ENCODE results near the gene NAV1.
A peak's percentile ranks its signal among the peaks of the same experiment; 100 is the strongest.

Gene NAV1

GRCh38 chr1:201511941-201512539, 26.9 kb upstream of the NAV1 start:
- Histone ChIP-seq H4K20me1 (ENCODE audit: insufficient read depth, low read length) (no peaks in the 10 kb centered on the region), H3K4me2 (ENCODE audit: low read depth, low read length) (peak overlapping the region; percentile 83), H3K79me2 (ENCODE audit: low read length) (no peaks in the 10 kb centered on the region), H3K36me3 (replicated peaks; ENCODE audit: insufficient read depth, low read length) (no peaks in the 10 kb centered on the region), H3K9me3 (replicated peaks; ENCODE audit: insufficient read depth, low read length) (no peaks in the 10 kb centered on the region), H3K9ac (ENCODE audit: low read length) (peak overlapping the region; percentile 32; the same call in 1 of the 2 replicates), H3F3A (ENCODE audit: insufficient read depth, low read length) (peaks cover 30% of the 10 kb centered on the region), H3K4me3 (ENCODE audit: low read length) (peak overlapping the region; percentile 45), H2AFZ (ENCODE audit: low read length) (peak overlapping the region; percentile 40), H3K9me2 (replicated peaks; ENCODE audit: insufficient read depth, low read length) (no peaks in the 10 kb centered on the region), H3K4me1 (ENCODE audit: low read length) (peaks cover 26% of the 10 kb centered on the region), H3K27me3 (replicated peaks; ENCODE audit: insufficient read depth, low read length) (no peaks in the 10 kb centered on the region), H3K27ac (ENCODE audit: low read length) (peak overlapping the region; percentile 51; the same call in 1 of the 2 replicates)
- DNase-seq: peak; percentile 59
- no peak for TF ChIP-seq EZH2phosphoT487 (IDR thresholded peaks at IDR 0.05; ENCODE audit: low read length)
- TF ChIP-seq EZH2 (optimal IDR thresholded peaks at IDR 0.05; ENCODE audit: low read depth, low read length): no peak
- TF ChIP-seq CTCF (IDR thresholded peaks at IDR 0.05; ENCODE audit: low read length): no peak

GRCh38 chr1:201513498-201514243, 25.3 kb upstream of the NAV1 start:
- Histone ChIP-seq H3K27ac (ENCODE audit: low read length) (no peak overlapping the region), H3K4me1 (ENCODE audit: low read length) (peaks cover 15% of the 10 kb centered on the region), H3K4me3 (ENCODE audit: low read length) (no peak overlapping the region), H3F3A (ENCODE audit: insufficient read depth, low read length) (peaks cover 17% of the 10 kb centered on the region), H2AFZ (ENCODE audit: low read length) (no peak overlapping the region), H3K36me3 (replicated peaks; ENCODE audit: insufficient read depth, low read length) (no peaks in the 10 kb centered on the region), H3K9me2 (replicated peaks; ENCODE audit: insufficient read depth, low read length) (no peaks in the 10 kb centered on the region), H3K79me2 (ENCODE audit: low read length) (no peaks in the 10 kb centered on the region), H3K9me3 (replicated peaks; ENCODE audit: insufficient read depth, low read length) (no peaks in the 10 kb centered on the region), H3K4me2 (ENCODE audit: low read depth, low read length) (no peak overlapping the region), H4K20me1 (ENCODE audit: insufficient read depth, low read length) (no peaks in the 10 kb centered on the region), H3K9ac (ENCODE audit: low read length) (no peak overlapping the region), H3K27me3 (replicated peaks; ENCODE audit: insufficient read depth, low read length) (no peaks in the 10 kb centered on the region)
- no peak for DNase-seq
- no peak for TF ChIP-seq EZH2phosphoT487 (IDR thresholded peaks at IDR 0.05; ENCODE audit: low read length)
- no peak for TF ChIP-seq CTCF (IDR thresholded peaks at IDR 0.05; ENCODE audit: low read length)
- TF ChIP-seq EZH2 (optimal IDR thresholded peaks at IDR 0.05; ENCODE audit: low read depth, low read length): no peak

GRCh38 chr1:201514466-201514865, 24.5 kb upstream of the NAV1 start:
- no peak overlapping the region for H2AFZ ChIP-seq (ENCODE audit: low read length)
- no peak overlapping the region for H3K4me2 ChIP-seq (ENCODE audit: low read depth, low read length)
- TF ChIP-seq CTCF (IDR thresholded peaks at IDR 0.05; ENCODE audit: low read length): no peak
- no peak for TF ChIP-seq EZH2phosphoT487 (IDR thresholded peaks at IDR 0.05; ENCODE audit: low read length)
- TF ChIP-seq EZH2 (optimal IDR thresholded peaks at IDR 0.05; ENCODE audit: low read depth, low read length): no peak
- no peak for DNase-seq
- H3K9me3 ChIP-seq (replicated peaks; ENCODE audit: insufficient read depth, low read length): no peaks in the 10 kb centered on the region
- H3K36me3 ChIP-seq (replicated peaks; ENCODE audit: insufficient read depth, low read length): no peaks in the 10 kb centered on the region
- no peaks in the 10 kb centered on the region for H3K9me2 ChIP-seq (replicated peaks; ENCODE audit: insufficient read depth, low read length)
- H3K4me1 ChIP-seq (ENCODE audit: low read length): peaks cover 15% of the 10 kb centered on the region
- H4K20me1 ChIP-seq (ENCODE audit: insufficient read depth, low read length): no peaks in the 10 kb centered on the region
- H3K9ac ChIP-seq (ENCODE audit: low read length): no peak overlapping the region
- H3K79me2 ChIP-seq (ENCODE audit: low read length): no peaks in the 10 kb centered on the region
- H3K4me3 ChIP-seq (ENCODE audit: low read length): no peak overlapping the region
- no peak overlapping the region for H3K27ac ChIP-seq (ENCODE audit: low read length)
- no peaks in the 10 kb centered on the region for H3K27me3 ChIP-seq (replicated peaks; ENCODE audit: insufficient read depth, low read length)
- peaks cover 13% of the 10 kb centered on the region for H3F3A ChIP-seq (ENCODE audit: insufficient read depth, low read length)
